Lower leg skin (tissue), 4 donors: Measurements from ENCODE around the gene MGMT. TPM values are rescaled to one million over a fixed set of nuclear protein-coding genes. Genes with fewer than 3 reads are reported as not detected.
A peak's percentile ranks its signal among the peaks of the same experiment; 100 is the strongest.

ENCODE experiments used
- DNase-seq, 2 donors: peaks; one replicate each; pipeline ENCODE4 v3.0.0-alpha.2; 2019; ENCODE audit warnings: low spot score in 2 of 2
- H3K4me3 ChIP-seq: fragments of 200-600 bp; sonication (generic); 2 replicates; pipeline ENCODE4 v1.5.1; 2017; ENCODE audit warnings: mild to moderate bottlenecking, low read depth; ENCODE audit not compliant: poor library complexity, severe bottlenecking
- POLR2A ChIP-seq, 2 donors: fragments of 450-650 bp; IDR thresholded peaks; one replicate each; pipeline ENCODE4 v1.6.1; 2016 to 2017; ENCODE audit warnings: antibody characterized with exemption in 2 of 2, mild to moderate bottlenecking in 1 of 2, moderate library complexity in 1 of 2
- WGBS, 2 donors: methylation state at CpG; one replicate each; pipeline ENCODE4 v1.1.5; 2018; 5-methylcytosine and 5-hydroxymethylcytosine counted together
- intact Hi-C: fragments of 100-400 bp; cut with DNase I; formaldehyde crosslinking; loops from one replicate; pipeline ENCODE4 v1.15.0; 2023; ENCODE audit warnings: low total_unique reads
- total RNA-seq, 4 donors: library from RNA; depleted of rRNA; stranded (reverse); fragments of >200 nt; gene quantifications; one replicate each; pipeline ENCODE4 v1.1.0, GENCODE V29; 2016
- TF ChIP-seq, protein P1 (sequence below), 3 donors: fragments of 450-650 bp; IDR thresholded peaks; one replicate each; pipeline ENCODE4 v1.5.1; 2016; ENCODE audit warnings: antibody characterized with exemption in 3 of 3, mild to moderate bottlenecking in 3 of 3, moderate library complexity in 2 of 3

MGMT gene
- total RNA-seq, 4 donors from 2014 or later, result 13.1 to 38.7 (median 29.2) TPM

DNA sequence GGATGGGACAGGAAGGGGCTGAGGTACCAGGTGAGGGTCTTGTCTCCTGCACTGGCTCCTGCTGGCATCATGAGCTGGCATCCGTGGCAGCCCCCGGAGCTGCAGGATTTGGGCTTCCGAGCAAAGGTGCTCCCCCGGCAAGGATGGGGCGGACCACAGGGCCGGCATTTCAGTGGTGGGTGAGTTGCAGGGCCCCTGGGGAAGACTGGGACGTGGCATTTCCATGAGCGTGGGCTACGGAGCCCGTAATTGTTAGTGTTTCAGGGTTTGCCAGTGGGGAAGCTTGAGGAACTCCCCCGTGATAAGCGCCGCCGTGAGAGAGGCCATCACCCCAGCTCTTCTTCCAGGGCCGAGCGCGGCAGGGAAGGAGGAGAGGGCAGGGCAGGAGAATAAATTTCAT, 235.6 kb downstream of the MGMT start:
- WGBS, 2 donors, result 95 to 97% methylated on average over 13 to 17 of the region's 17 CpGs
- TF ChIP-seq, protein P1, sequence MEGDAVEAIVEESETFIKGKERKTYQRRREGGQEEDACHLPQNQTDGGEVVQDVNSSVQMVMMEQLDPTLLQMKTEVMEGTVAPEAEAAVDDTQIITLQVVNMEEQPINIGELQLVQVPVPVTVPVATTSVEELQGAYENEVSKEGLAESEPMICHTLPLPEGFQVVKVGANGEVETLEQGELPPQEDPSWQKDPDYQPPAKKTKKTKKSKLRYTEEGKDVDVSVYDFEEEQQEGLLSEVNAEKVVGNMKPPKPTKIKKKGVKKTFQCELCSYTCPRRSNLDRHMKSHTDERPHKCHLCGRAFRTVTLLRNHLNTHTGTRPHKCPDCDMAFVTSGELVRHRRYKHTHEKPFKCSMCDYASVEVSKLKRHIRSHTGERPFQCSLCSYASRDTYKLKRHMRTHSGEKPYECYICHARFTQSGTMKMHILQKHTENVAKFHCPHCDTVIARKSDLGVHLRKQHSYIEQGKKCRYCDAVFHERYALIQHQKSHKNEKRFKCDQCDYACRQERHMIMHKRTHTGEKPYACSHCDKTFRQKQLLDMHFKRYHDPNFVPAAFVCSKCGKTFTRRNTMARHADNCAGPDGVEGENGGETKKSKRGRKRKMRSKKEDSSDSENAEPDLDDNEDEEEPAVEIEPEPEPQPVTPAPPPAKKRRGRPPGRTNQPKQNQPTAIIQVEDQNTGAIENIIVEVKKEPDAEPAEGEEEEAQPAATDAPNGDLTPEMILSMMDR (IDR thresholded peaks at IDR 0.05), result no peak
- no peak for TF ChIP-seq POLR2A (IDR thresholded peaks at IDR 0.05)
- H3K4me3 ChIP-seq, result no peak overlapping the region
- intact Hi-C loops, result no loop called here
- DNase-seq, result peak in 1 of 2 donors; percentile 75

DNA sequence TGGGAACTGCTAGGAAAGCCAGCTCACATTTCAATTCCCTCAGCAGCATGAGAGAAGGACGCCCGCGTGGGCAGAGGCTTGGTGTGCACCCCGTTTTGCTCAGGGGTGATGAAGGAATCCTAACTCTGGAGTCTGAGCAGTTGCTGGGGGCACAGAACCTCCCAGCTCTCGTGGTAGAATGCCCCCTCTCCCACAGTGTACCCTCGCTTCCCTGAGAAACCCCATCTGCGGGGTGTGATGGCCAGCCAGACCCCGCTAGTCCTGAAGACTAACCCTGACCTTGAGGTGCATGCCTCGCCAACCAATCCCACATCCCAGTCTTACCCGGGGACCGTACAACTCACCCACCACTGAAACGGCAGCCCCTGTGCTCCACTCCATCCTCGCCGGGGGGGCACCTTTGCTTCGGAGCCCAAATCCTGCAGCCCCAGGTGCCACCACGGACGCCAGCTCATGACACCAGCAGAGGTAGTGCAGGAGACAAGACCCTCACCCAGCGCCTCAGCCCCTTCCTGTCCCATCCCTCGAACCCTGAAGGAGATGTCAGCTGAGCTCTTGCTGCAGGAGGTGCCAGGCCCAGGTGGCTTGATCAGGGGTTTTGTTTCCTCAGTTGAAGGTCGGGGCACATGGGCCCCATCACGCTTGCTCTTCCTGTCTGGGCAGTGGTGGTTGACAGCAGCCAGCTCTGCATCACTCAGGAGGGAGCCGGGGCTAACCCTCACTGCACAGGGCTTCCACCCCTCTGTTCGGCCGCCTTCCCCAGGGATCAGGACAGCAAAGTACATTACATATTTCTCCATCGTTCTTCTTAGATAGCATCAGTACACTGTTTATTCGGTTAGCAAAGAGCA, 236.5 kb downstream of the MGMT start:
- intact Hi-C loops, result no loop called here
- WGBS, 2 donors, result 83 to 90% methylated on average over 26 of the region's 26 CpGs
- DNase-seq, result peak in 1 of 2 donors; percentile 82
- TF ChIP-seq, protein P1 (IDR thresholded peaks at IDR 0.05), result no peak
- no peak for TF ChIP-seq POLR2A (IDR thresholded peaks at IDR 0.05)
- no peak overlapping the region for H3K4me3 ChIP-seq

DNA sequence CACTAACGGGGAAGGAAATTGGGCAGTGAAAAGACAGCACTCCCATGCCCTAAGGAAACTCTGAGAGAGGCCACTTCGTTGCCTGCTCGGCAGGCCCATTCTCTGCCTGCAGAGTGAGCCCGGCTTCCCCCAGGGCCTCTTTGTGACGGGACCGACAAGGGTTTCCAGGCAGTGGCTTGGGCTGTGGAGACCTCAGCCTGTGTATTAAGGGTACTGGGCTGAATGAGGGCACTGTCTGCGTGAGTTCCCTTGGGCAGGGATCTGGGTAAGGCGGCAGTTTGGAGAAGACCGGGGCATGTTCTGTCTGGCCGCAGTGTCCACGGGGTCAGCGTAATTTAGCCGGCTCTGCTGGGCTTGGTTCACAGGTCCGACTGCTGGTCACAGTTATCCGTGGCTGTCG, 237.2 kb downstream of the MGMT start:
- TF ChIP-seq, protein P1 (IDR thresholded peaks at IDR 0.05), result no peak
- TF ChIP-seq POLR2A (IDR thresholded peaks at IDR 0.05), result no peak
- intact Hi-C loops, result no loop called here
- peak in 1 of 2 donors; percentile 78 for DNase-seq
- no peak overlapping the region for H3K4me3 ChIP-seq
- 82 to 85% methylated on average over 16 of the region's 16 CpGs for WGBS, 2 donors

DNA sequence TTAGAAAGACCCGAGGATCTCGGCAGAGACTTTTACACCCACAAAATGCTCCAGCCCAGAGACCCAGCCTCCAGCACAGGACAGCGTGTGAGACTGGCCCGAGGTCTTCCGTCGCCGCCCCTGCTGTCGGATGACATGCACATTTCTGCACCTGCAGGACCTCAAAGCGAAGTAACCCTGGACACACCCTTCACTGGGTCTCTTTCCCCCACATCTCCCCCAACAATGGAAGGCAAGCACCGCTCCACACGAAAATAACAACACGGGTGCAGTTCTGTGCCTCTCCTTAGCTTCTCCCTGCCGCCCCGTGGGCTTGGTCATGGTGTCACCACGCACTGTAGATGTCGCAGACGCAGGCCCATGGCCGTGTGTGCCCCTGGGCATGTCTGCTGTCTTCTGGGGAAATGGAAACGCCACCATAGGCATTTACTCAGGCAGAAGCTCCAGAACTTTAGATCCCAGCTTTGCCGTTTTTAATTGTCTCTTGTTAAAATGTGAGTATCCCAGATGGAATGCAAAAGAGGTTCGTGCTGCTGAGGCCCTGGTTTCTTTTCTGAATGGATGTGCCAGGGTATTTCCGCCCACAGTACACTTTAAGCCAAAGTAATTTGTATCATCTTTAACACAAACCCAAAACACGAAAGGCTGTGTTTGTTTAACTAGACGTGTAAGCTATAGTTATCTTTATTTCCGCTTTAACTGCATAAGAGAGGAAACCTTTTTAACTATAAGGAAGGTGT, 237.9 kb downstream of the MGMT start:
- no peak for TF ChIP-seq POLR2A (IDR thresholded peaks at IDR 0.05)
- intact Hi-C loops, result no loop called here
- 80 to 84% methylated on average over 25 of the region's 25 CpGs for WGBS, 2 donors
- DNase-seq, result no peak
- no peak overlapping the region for H3K4me3 ChIP-seq

DNA sequence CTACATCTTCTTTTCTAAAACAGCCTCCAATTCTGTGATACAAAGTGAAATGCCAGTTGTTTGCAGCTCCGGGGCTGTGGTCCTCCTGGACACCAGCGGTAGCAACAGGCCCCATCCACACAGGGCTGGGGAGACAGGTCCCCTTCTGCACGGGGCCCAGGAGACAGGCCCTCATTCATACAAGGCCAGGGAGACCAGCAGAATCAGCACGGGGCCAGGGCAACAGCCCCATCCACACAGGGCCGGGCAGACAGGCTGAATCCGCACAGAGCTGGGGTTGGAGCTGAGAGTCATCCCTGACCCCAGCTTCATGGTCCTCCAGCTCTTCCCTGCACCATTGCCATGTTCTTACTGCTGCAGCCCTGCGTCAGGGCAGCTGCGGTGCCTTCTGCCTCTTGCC, 238.6 kb downstream of the MGMT start:
- intact Hi-C loops, result no loop called here
- WGBS, 2 donors, result 92 to 97% methylated on average over 5 to 8 of the region's 8 CpGs
- TF ChIP-seq, protein P1 (IDR thresholded peaks at IDR 0.05), result no peak
- no peak for TF ChIP-seq POLR2A (IDR thresholded peaks at IDR 0.05)
- no peak overlapping the region for H3K4me3 ChIP-seq
- DNase-seq, result no peak

DNA sequence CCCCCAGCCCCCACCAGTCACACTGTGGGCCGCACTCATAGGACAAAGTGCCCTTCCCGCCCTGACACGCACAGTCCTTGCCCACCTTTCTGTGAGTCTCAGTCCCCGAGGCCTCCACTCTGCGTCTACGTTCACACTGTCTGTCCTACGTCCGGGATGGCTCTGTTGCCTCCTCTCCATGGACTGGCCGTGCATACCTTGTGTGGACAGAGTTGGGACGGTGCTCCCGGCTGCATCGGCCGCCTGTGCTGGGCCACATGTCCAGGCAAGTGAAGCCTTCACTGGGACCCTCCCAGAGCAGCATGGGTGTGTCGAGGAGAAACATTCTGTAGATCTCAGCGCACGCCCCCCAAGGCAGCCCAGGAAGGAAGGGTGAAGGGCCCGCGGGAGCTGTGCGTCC, 239.0 kb downstream of the MGMT start:
- TF ChIP-seq POLR2A (IDR thresholded peaks at IDR 0.05), result no peak
- TF ChIP-seq, protein P1 (IDR thresholded peaks at IDR 0.05), result no peak
- WGBS, 2 donors, result 97 to 98% methylated on average over 19 of the region's 19 CpGs
- no peak for DNase-seq
- intact Hi-C loops, result no loop called here
- no peak overlapping the region for H3K4me3 ChIP-seq
